K562 (cell line): Measurements from ENCODE around the gene GABPB1. TPM values are rescaled to one million over a fixed set of nuclear protein-coding genes. Genes with fewer than 3 reads are reported as not detected.

Experiments
- BRD4 ChIP-seq: fragments of 200-600 bp; sonication (generic); IDR thresholded peaks from 2 replicates; pipeline ENCODE4 v1.6.1; 2017; ENCODE audit warnings: inconsistent platforms
- C11orf30 ChIP-seq: fragments of 450-650 bp; IDR thresholded peaks from 2 replicates; pipeline ENCODE4 v1.6.1; 2016; ENCODE audit warnings: low read depth, mild to moderate bottlenecking
- CBFA2T3 ChIP-seq: fragments of 450-650 bp; IDR thresholded peaks from 2 replicates; pipeline ENCODE4 v1.6.1; 2017
- CCNT2 ChIP-seq: IDR thresholded peaks from 2 replicates; pipeline ENCODE4 v1.6.1; 2011; ENCODE audit warnings: borderline replicate concordance, low read depth, mild to moderate bottlenecking, moderate library complexity, mixed read lengths, low read length; ENCODE audit not compliant: insufficient read length; ENCODE audit errors: extremely low read depth
- CSDE1 ChIP-seq, 2 experiments: fragments of 450-650 bp; IDR thresholded peaks; 2 replicates each; pipeline ENCODE4 v1.6.1; 2016; ENCODE audit warnings: mild to moderate bottlenecking in 1 of 2
- DMBX1 ChIP-seq: fragments of 250-450 bp; sonication (Bioruptor Pico); IDR thresholded peaks from 2 replicates; pipeline ENCODE4 v1.8.0; 2022; ENCODE audit warnings: inconsistent platforms, mild to moderate bottlenecking, moderate library complexity, borderline replicate concordance
- ELF1 ChIP-seq: fragments of 200-800 bp; sonication (Bioruptor generic); IDR thresholded peaks from 2 replicates; pipeline ENCODE4 v1.6.1; 2016; ENCODE audit warnings: missing genetic modification characterization, missing compliant biosample characterization
- FOXA1 ChIP-seq: fragments of 450-650 bp; IDR thresholded peaks from 2 replicates; pipeline ENCODE4 v1.6.1; 2016; ENCODE audit warnings: mild to moderate bottlenecking, borderline replicate concordance
- FOXM1 ChIP-seq, 2 experiments: fragments of 450-650 bp in 1 of 2; sonication (generic) in 1 of 2; formaldehyde crosslinking in 1 of 2; IDR thresholded peaks; 2 replicates each; pipeline versions ENCODE4 v1.6.1 to v1.9.0; 2017 to 2022; ENCODE audit warnings: low read depth in 2 of 2, mild to moderate bottlenecking in 2 of 2, missing genetic modification reagents in 1 of 2, moderate library complexity in 1 of 2
- HMGN3 ChIP-seq: IDR thresholded peaks from 2 replicates; pipeline ENCODE4 v1.6.1; 2011; ENCODE audit warnings: borderline replicate concordance, low read depth, mild to moderate bottlenecking, mixed read lengths, low read length; ENCODE audit not compliant: insufficient read length; ENCODE audit errors: extremely low read depth
- JUND ChIP-seq, 2 experiments: IDR thresholded peaks; 2 replicates in 1 of 2; 3 replicates in 1 of 2; pipeline ENCODE4 v1.6.1; 2011; ENCODE audit warnings: borderline replicate concordance in 2 of 2, low read depth in 2 of 2, low read length in 2 of 2, improper control_type of control experiment in 1 of 2, missing biosample characterization in 1 of 2, missing genetic modification characterization in 1 of 2, missing genetic modification reagents in 1 of 2
- MYC ChIP-seq, 2 experiments: fragments of 250-450 bp in 1 of 2; sonication (Bioruptor Pico) in 1 of 2; IDR thresholded peaks; 2 replicates each; pipeline versions ENCODE4 v1.5.1 to v1.6.1; 2012 to 2021; ENCODE audit warnings: low read depth in 2 of 2, borderline replicate concordance in 1 of 2, improper control_type of control experiment in 1 of 2, low read length in 1 of 2, mild to moderate bottlenecking in 1 of 2, moderate library complexity in 1 of 2
- NBN ChIP-seq: fragments of 450-650 bp; IDR thresholded peaks from 2 replicates; pipeline ENCODE4 v1.6.1; 2016; ENCODE audit warnings: low read depth, mild to moderate bottlenecking
- NCOA1 ChIP-seq: fragments of 450-650 bp; IDR thresholded peaks from 2 replicates; pipeline ENCODE4 v1.6.1; 2016; ENCODE audit warnings: low read depth
- RBM34 ChIP-seq: fragments of 200-400 bp; formaldehyde crosslinking; IDR thresholded peaks from 2 replicates; pipeline ENCODE4 v1.6.1; 2018; ENCODE audit warnings: low read length, borderline replicate concordance; ENCODE audit not compliant: insufficient read depth
- SMAD1 ChIP-seq: fragments of 150-350 bp; IDR thresholded peaks from 2 replicates; pipeline ENCODE4 v1.6.1; 2014; ENCODE audit warnings: low read length, low read depth; ENCODE audit not compliant: partially characterized antibody
- TEAD2 ChIP-seq: fragments of 450-650 bp; IDR thresholded peaks from 2 replicates; pipeline ENCODE4 v1.6.1; 2016; ENCODE audit warnings: missing genetic modification characterization, control low read depth, missing compliant biosample characterization
- TFE3 ChIP-seq: fragments of 450-650 bp; formaldehyde crosslinking; IDR thresholded peaks from 2 replicates; pipeline ENCODE4 v1.4.0; 2020; ENCODE audit warnings: mild to moderate bottlenecking, mixed read lengths
- ZBTB8A ChIP-seq: fragments of 450-650 bp; IDR thresholded peaks from 2 replicates; pipeline ENCODE4 v1.6.1; 2018; ENCODE audit warnings: mild to moderate bottlenecking, moderate library complexity; ENCODE audit not compliant: partially characterized antibody
- ZNF174 ChIP-seq: fragments of 250-450 bp; sonication (Bioruptor Pico); IDR thresholded peaks from 2 replicates; pipeline ENCODE4 v1.4.0; 2020; ENCODE audit warnings: mild to moderate bottlenecking
- polyA plus RNA-seq, 8 experiments: library from polyadenylated mRNA; depleted of rRNA in 4 of 8; stranded (reverse) in 5 of 8; unstranded in 3 of 8; fragments of >200 nt; fragmentation: Nextera tagmentation in 2 of 8; fragmentation: Illumina TruSeq in 1 of 8; extraction: Ambion mirVana in 2 of 8; extraction: Trizol in 1 of 8; gene quantifications; 2 replicates each; pipeline versions ENCODE4 v1.2.1 to v1.2.3, GENCODE V29; 2011 to 2014; ENCODE audit warnings: inconsistent platforms in 1 of 8, missing spikeins in 1 of 8
- total RNA-seq, 7 experiments: library from RNA; depleted of rRNA in 6 of 7; stranded (reverse); fragments of >200 nt in 6 of 7; fragmentation: Illumina TruSeq in 2 of 7; extraction: Trizol in 2 of 7; gene quantifications; 2 replicates each; pipeline versions ENCODE4 v1.2.1 to v1.2.3, GENCODE V29; 2011 to 2021; ENCODE audit warnings: low replicate concordance in 1 of 7
- TF ChIP-seq, protein P1 (sequence below): sonication (generic); formaldehyde crosslinking; IDR thresholded peaks from 2 replicates; pipeline ENCODE4 v1.8.0; 2022; ENCODE audit warnings: mild to moderate bottlenecking, missing genetic modification reagents
- TF ChIP-seq, protein P2 (sequence below): fragments of 450-650 bp; IDR thresholded peaks from 2 replicates; pipeline ENCODE4 v1.6.1; 2016; ENCODE audit warnings: mild to moderate bottlenecking

GABPB1 gene
- total and polyA plus RNA-seq, 9 of the 15 experiments (the other 6 are each of a cell fraction or from before 2014, with no cell fraction given) = 11.8 to 42.3 (median 33.2) TPM

DNA sequence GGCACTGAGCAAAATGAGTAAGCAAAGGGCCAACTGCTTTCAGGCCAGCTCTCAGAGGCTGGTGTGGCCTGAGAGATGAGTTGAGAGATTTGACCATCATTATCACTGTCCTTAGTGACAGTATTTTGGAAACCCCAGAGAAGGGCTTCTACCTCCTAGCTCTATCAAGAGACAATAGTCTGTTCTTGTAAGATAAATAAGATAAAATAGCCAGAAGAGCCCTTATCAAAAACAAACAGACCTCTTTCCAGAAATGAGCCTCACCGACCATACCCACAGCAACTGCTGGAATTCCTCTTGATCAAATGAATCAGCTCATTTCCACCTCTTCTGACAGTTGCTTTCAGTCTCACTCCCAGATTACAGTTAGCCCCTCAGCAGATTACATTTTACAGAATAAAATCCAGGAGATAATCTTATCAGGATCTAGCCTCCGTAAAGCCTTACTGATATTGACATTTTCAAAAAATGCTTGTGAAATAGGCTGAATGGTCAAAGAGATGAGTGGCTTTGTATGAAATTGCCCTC lies 94.0 kb downstream of the GABPB1 start (continued):
- TF ChIP-seq MYC (IDR thresholded peaks at IDR 0.05; ENCODE audit: low read depth, low read length) (peak; percentile 54; the same call in 1 of the 2 replicates), MYC (CRISPR knock-in tag; IDR thresholded peaks at IDR 0.05; ENCODE audit: borderline replicate concordance, low read depth) (no peak), ZNF174 (CRISPR knock-in tag) (no peak), CBFA2T3 (peak; percentile 97), JUND (IDR thresholded peaks at IDR 0.05; ENCODE audit: borderline replicate concordance, low read depth, low read length) (peak; percentile 75), JUND (tag; IDR thresholded peaks at IDR 0.05; ENCODE audit: borderline replicate concordance, low read depth, low read length) (peak; percentile 32; the same call in 1 of the 3 replicates), NBN (0 out of 2 replicates have a peak, but pooled peaks have one; percentile 25), CSDE1 (IDR thresholded peaks at IDR 0.05) (no peak), ZBTB8A (no peak), C11orf30 (peak; percentile 89), SMAD1 (peak; percentile 61), RBM34 (no peak), HMGN3 (peak; percentile 60), TFE3 (CRISPR knock-in tag) (no peak), TEAD2 (tag) (peak; percentile 89), DMBX1 (CRISPR knock-in tag) (peak; percentile 12; the same call in 1 of the 2 replicates), FOXA1 (no peak), CCNT2 (peak; percentile 92), BRD4 (no peak), FOXM1 (IDR thresholded peaks at IDR 0.05; ENCODE audit: low read depth) (peak; percentile 95), FOXM1 (CRISPR knock-in tag; IDR thresholded peaks at IDR 0.05; ENCODE audit: low read depth) (no peak), ELF1 (tag) (0 out of 2 replicates have a peak, but pooled peaks have one; percentile 27), NCOA1 (peak; percentile 85)
- TF ChIP-seq, protein P1, sequence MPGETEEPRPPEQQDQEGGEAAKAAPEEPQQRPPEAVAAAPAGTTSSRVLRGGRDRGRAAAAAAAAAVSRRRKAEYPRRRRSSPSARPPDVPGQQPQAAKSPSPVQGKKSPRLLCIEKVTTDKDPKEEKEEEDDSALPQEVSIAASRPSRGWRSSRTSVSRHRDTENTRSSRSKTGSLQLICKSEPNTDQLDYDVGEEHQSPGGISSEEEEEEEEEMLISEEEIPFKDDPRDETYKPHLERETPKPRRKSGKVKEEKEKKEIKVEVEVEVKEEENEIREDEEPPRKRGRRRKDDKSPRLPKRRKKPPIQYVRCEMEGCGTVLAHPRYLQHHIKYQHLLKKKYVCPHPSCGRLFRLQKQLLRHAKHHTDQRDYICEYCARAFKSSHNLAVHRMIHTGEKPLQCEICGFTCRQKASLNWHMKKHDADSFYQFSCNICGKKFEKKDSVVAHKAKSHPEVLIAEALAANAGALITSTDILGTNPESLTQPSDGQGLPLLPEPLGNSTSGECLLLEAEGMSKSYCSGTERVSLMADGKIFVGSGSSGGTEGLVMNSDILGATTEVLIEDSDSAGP (CRISPR knock-in tag) = no peak
- TF ChIP-seq, protein P2, sequence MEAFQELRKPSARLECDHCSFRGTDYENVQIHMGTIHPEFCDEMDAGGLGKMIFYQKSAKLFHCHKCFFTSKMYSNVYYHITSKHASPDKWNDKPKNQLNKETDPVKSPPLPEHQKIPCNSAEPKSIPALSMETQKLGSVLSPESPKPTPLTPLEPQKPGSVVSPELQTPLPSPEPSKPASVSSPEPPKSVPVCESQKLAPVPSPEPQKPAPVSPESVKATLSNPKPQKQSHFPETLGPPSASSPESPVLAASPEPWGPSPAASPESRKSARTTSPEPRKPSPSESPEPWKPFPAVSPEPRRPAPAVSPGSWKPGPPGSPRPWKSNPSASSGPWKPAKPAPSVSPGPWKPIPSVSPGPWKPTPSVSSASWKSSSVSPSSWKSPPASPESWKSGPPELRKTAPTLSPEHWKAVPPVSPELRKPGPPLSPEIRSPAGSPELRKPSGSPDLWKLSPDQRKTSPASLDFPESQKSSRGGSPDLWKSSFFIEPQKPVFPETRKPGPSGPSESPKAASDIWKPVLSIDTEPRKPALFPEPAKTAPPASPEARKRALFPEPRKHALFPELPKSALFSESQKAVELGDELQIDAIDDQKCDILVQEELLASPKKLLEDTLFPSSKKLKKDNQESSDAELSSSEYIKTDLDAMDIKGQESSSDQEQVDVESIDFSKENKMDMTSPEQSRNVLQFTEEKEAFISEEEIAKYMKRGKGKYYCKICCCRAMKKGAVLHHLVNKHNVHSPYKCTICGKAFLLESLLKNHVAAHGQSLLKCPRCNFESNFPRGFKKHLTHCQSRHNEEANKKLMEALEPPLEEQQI = peak; percentile 48; the same call in 1 of the 2 replicates
